Gastrocnemius medialis (tissue), 4 donors: ENCODE measurements around the gene MORN3. TPM values are rescaled to one million over a fixed set of nuclear protein-coding genes. Genes with fewer than 3 reads are reported as not detected.

ENCODE experiments used
- ATAC-seq, 2 donors: fragments of 150-250 bp; one replicate each; pipeline ENCODE4 v1.9.1; 2016
- DNase-seq, 2 donors: peaks; one replicate each; pipeline ENCODE4 v3.0.0-alpha.2; 2019
- H3K27ac ChIP-seq, 4 donors: fragments of 200-600 bp; sonication (generic); 1 replicate in 1 of 4; 2 replicates in 3 of 4; pipeline ENCODE4 v1.5.1; 2016 to 2018; ENCODE audit warnings: mild to moderate bottlenecking in 2 of 4, moderate library complexity in 1 of 4
- H3K27me3 ChIP-seq, 3 donors: fragments of 200-600 bp; sonication (generic) in 2 of 3; 1 replicate in 1 of 3; 2 replicates in 2 of 3; pipeline versions ENCODE4 v1.5.1 to v1.6.0; 2016 to 2019; ENCODE audit warnings: mild to moderate bottlenecking in 1 of 3, moderate library complexity in 1 of 3
- H3K36me3 ChIP-seq, 2 donors: fragments of 200-600 bp; sonication (generic) in 1 of 2; one replicate each; pipeline ENCODE4 v1.5.1; 2017 to 2018
- H3K4me1 ChIP-seq, 2 donors: fragments of 200-600 bp; sonication (generic) in 1 of 2; one replicate each; pipeline ENCODE4 v1.5.1; 2016 to 2017; ENCODE audit warnings: mild to moderate bottlenecking in 2 of 2
- H3K4me3 ChIP-seq, 4 donors: fragments of 200-600 bp; sonication (generic) in 3 of 4; 1 replicate in 1 of 4; 2 replicates in 3 of 4; pipeline ENCODE4 v1.5.1; 2016 to 2019; ENCODE audit warnings: mild to moderate bottlenecking in 2 of 4
- H3K9me3 ChIP-seq, 3 donors: fragments of 200-600 bp; sonication (generic) in 2 of 3; 1 replicate in 1 of 3; 2 replicates in 2 of 3; pipeline ENCODE4 v1.5.1; 2016 to 2019
- CTCF ChIP-seq, 5 experiments: fragments of 450-650 bp in 3 of 5; fragments of 200-600 bp in 2 of 5; sonication (generic) in 2 of 5; IDR thresholded peaks in 4 of 5; conservative IDR thresholded peaks in 1 of 5; 1 replicate in 4 of 5; 2 replicates in 1 of 5; pipeline ENCODE4 v1.5.1; 2016 to 2019; ENCODE audit warnings: antibody characterized with exemption in 5 of 5, mild to moderate bottlenecking in 3 of 5, moderate library complexity in 3 of 5
- POLR2A ChIP-seq, 2 donors: fragments of 450-650 bp; IDR thresholded peaks; one replicate each; pipeline ENCODE4 v1.6.1; 2017; ENCODE audit warnings: antibody characterized with exemption in 2 of 2, mild to moderate bottlenecking in 2 of 2, moderate library complexity in 2 of 2
- in situ Hi-C, 4 donors: fragments of 200-750 bp; cut with MboI; loops; one replicate each; pipeline versions ENCODE4 v1.15.0 to v1.8.0; 2017; ENCODE audit warnings: low sequenced_read_pairs in 4 of 4
- intact Hi-C: fragments of 100-400 bp; cut with DNase I; formaldehyde crosslinking; loops from one replicate; pipeline ENCODE4 v1.15.1; 2023; ENCODE audit warnings: low total_unique reads
- total RNA-seq, 4 donors: library from RNA; depleted of rRNA; stranded (reverse); fragments of >200 nt; gene quantifications; one replicate each; pipeline versions ENCODE4 v1.1.0 to v1.2.3, GENCODE V29; 2016

MORN3 gene
- total RNA-seq, 4 donors from 2014 or later: not detected

GRCh38 chr12:121620333-121620891 lies 49.0 kb downstream of the MORN3 start:
- H3K27ac ChIP-seq: no peak overlapping the region
- intact Hi-C loops: no loop called here

GRCh38 chr12:121618659-121619233 lies 50.7 kb downstream of the MORN3 start:
- in situ Hi-C loops: no loop called here
- Histone ChIP-seq H3K4me1 (no peaks in the 10 kb centered on the region), H3K4me3 (no peak overlapping the region), H3K9me3 (no peaks in the 10 kb centered on the region), H3K27ac (no peak overlapping the region), H3K36me3 (no peaks in the 10 kb centered on the region), H3K27me3 (no peaks in the 10 kb centered on the region)
- no peak for ATAC-seq
- no peak for DNase-seq
- TF ChIP-seq POLR2A (IDR thresholded peaks at IDR 0.05) (no peak), CTCF (IDR thresholded peaks at IDR 0.05 in 4 of 5, conservative IDR thresholded peaks at IDR 0.05 in 1 of 5) (no peak)
- intact Hi-C loops: no loop called here

More at GRCh38 chr12:121620333-121620891, 49.0 kb downstream of the MORN3 start:
- H3K4me1 ChIP-seq: peaks cover 3 to 6% of the 10 kb centered on the region in 2 donors
- ATAC-seq (no peak), DNase-seq (no peak)
- H3K9me3 ChIP-seq: no peaks in the 10 kb centered on the region
- in situ Hi-C loops: loop anchor here in 2 of 4 donors (5.0 to 10.0 kb wide), 3 partner anchors 46 to 66 kb away; no protein-coding TSS in a partner anchor
- H3K4me3 ChIP-seq: no peak overlapping the region
- no peaks in the 10 kb centered on the region for H3K36me3 ChIP-seq
- no peak for TF ChIP-seq CTCF (IDR thresholded peaks at IDR 0.05 in 4 of 5, conservative IDR thresholded peaks at IDR 0.05 in 1 of 5)
- TF ChIP-seq POLR2A (IDR thresholded peaks at IDR 0.05): no peak
- H3K27me3 ChIP-seq: no peaks in the 10 kb centered on the region

GRCh38 chr12:121614872-121615467 lies 54.5 kb downstream of the MORN3 start:
- no peak for TF ChIP-seq CTCF (IDR thresholded peaks at IDR 0.05 in 4 of 5, conservative IDR thresholded peaks at IDR 0.05 in 1 of 5)
- TF ChIP-seq POLR2A (IDR thresholded peaks at IDR 0.05): no peak
- no peaks in the 10 kb centered on the region for H3K27me3 ChIP-seq
- DNase-seq (no peak), ATAC-seq (no peak)
- in situ Hi-C loops: no loop called here
- H3K9me3 ChIP-seq: no peaks in the 10 kb centered on the region
- H3K4me1 ChIP-seq: peaks cover 10 to 13% of the 10 kb centered on the region in 2 donors
- no peaks in the 10 kb centered on the region for H3K36me3 ChIP-seq
- no peak overlapping the region for H3K4me3 ChIP-seq
- intact Hi-C loops: no loop called here
- peak overlapping the region in 3 of 4 donors; percentile 10 to 34 (median 33) for H3K27ac ChIP-seq

GRCh38 chr12:121613462-121613861 lies 56.0 kb downstream of the MORN3 start:
- ATAC-seq: no peak
- in situ Hi-C loops (no loop called here), intact Hi-C loops (no loop called here)
- H3K27me3 ChIP-seq: no peaks in the 10 kb centered on the region
- no peak overlapping the region for H3K27ac ChIP-seq
- no peak overlapping the region for H3K4me3 ChIP-seq
- peaks cover 11 to 14% of the 10 kb centered on the region in 2 donors for H3K4me1 ChIP-seq
- no peak for DNase-seq
- no peak for TF ChIP-seq CTCF (IDR thresholded peaks at IDR 0.05 in 4 of 5, conservative IDR thresholded peaks at IDR 0.05 in 1 of 5)
- no peaks in the 10 kb centered on the region for H3K36me3 ChIP-seq
- H3K9me3 ChIP-seq: no peaks in the 10 kb centered on the region
